ENCODE data around the gene FOXJ1.

GRCh38 chr17:76132574-76133338, 8.3 kb downstream of the FOXJ1 start:
- TF ChIP-seq FOS (IDR thresholded peaks at IDR 0.05; ENCODE audit: low read depth, low read length), result no peak
- no peak for TF ChIP-seq MXI1 (IDR thresholded peaks at IDR 0.05; ENCODE audit: borderline replicate concordance, low read depth, low read length)
- no peak for TF ChIP-seq BHLHE40 (IDR thresholded peaks at IDR 0.05; ENCODE audit: low read depth, low read length)
- no peak for TF ChIP-seq CTCF (conservative IDR thresholded peaks at IDR 0.05; ENCODE audit: low read depth, low read length)
- no peak for TF ChIP-seq CHD1 (IDR thresholded peaks at IDR 0.05; ENCODE audit: low read depth, low read length)
- no peak for TF ChIP-seq POLR2A (IDR thresholded peaks at IDR 0.05; ENCODE audit: low read depth, low read length)
- no peak for TF ChIP-seq NFE2L2 (IDR thresholded peaks at IDR 0.05; ENCODE audit: low read depth, low read length)
- no peak for TF ChIP-seq RAD21 (IDR thresholded peaks at IDR 0.05; ENCODE audit: low read length)
- TF ChIP-seq CEBPB (IDR thresholded peaks at IDR 0.05; ENCODE audit: low read depth, low read length), result no peak
- no peak for TF ChIP-seq SMC3 (IDR thresholded peaks at IDR 0.05; ENCODE audit: low read depth, low read length)
- no peak for TF ChIP-seq RFX5 (IDR thresholded peaks at IDR 0.05; ENCODE audit: low read depth, low read length)
- no peak for TF ChIP-seq RCOR1 (IDR thresholded peaks at IDR 0.05; ENCODE audit: insufficient replicate concordance, low read length)
- no peak for TF ChIP-seq MAZ (IDR thresholded peaks at IDR 0.05; ENCODE audit: borderline replicate concordance, low read depth, low read length)
- TF ChIP-seq USF2 (IDR thresholded peaks at IDR 0.05; ENCODE audit: low read depth, low read length), result no peak

Data from IMR-90 (cell line).